SU-DHL-6 (cell line): ENCODE measurements around the gene SCEL.

Experiments used
- H2AFZ ChIP-seq: fragments of 200-600 bp; sonication (generic); 2 replicates; pipeline ENCODE4 v1.6.1; 2014; ENCODE audit warnings: low read depth, mild to moderate bottlenecking, moderate library complexity, mixed read lengths, antibody characterized with exemption, low read length; ENCODE audit not compliant: severe bottlenecking
- H3F3A ChIP-seq: fragments of 200-600 bp; shearing (Covaris generic); 2 replicates; pipeline ENCODE4 v1.6.0; 2016; ENCODE audit warnings: antibody characterized with exemption, mild to moderate bottlenecking; ENCODE audit not compliant: insufficient read depth
- H3K27ac ChIP-seq: fragments of 200-600 bp; sonication (generic); 2 replicates; pipeline ENCODE4 v1.5.1; 2016; ENCODE audit warnings: low read depth, mild to moderate bottlenecking, low read length, moderate library complexity, mixed read lengths
- H3K27me3 ChIP-seq: fragments of 200-600 bp; sonication (generic), shearing (Covaris generic); 2 replicates; pipeline ENCODE4 v1.6.0; 2014; ENCODE audit warnings: mild to moderate bottlenecking, low read length
- H3K36me3 ChIP-seq: fragments of 200-600 bp; sonication (generic); 2 replicates; pipeline ENCODE4 v1.6.1; 2014; ENCODE audit warnings: mild to moderate bottlenecking, low read length, mixed read lengths
- H3K4me2 ChIP-seq: fragments of 300-600, 200-600 bp; shearing (Covaris generic), sonication (generic); 2 replicates; pipeline ENCODE4 v1.6.0; 2014; ENCODE audit warnings: low read length, low read depth, mild to moderate bottlenecking; ENCODE audit not compliant: poor library complexity, severe bottlenecking
- H3K4me3 ChIP-seq: fragments of 200-600 bp; sonication (generic); 2 replicates; pipeline ENCODE4 v1.5.1; 2014; ENCODE audit warnings: antibody characterized with exemption, low read length, mild to moderate bottlenecking, mixed read lengths; ENCODE audit not compliant: insufficient read depth, poor library complexity, severe bottlenecking
- H3K79me2 ChIP-seq: fragments of 200-600 bp; sonication (generic); 2 replicates; pipeline ENCODE4 v1.6.1; 2014; ENCODE audit warnings: mild to moderate bottlenecking, low read length, moderate library complexity; ENCODE audit not compliant: insufficient read depth
- H3K9ac ChIP-seq: fragments of 200-600 bp; sonication (generic); 2 replicates; pipeline ENCODE4 v1.7.0; 2014; ENCODE audit warnings: mild to moderate bottlenecking, low read length
- H3K9me2 ChIP-seq: fragments of 200-600 bp; sonication (generic); replicated peaks from 2 replicates; pipeline ENCODE4 v1.6.1; 2014; ENCODE audit warnings: low read length; ENCODE audit not compliant: insufficient read depth
- H3K9me3 ChIP-seq: fragments of 200-600 bp; sonication (generic); 2 replicates; pipeline ENCODE4 v1.6.1; 2014; ENCODE audit warnings: low read length, mixed read lengths; ENCODE audit not compliant: insufficient read depth
- H4K20me1 ChIP-seq: fragments of 200-600 bp; sonication (generic); 2 replicates; pipeline ENCODE4 v1.6.1; 2014; ENCODE audit warnings: low read depth, mild to moderate bottlenecking, antibody characterized with exemption, low read length, moderate library complexity, mixed read lengths
- EZH2phosphoT487 ChIP-seq: fragments of 200-600 bp; sonication (generic), shearing (Covaris generic); conservative IDR thresholded peaks from 2 replicates; pipeline ENCODE4 v1.6.1; 2018; ENCODE audit warnings: mild to moderate bottlenecking, antibody characterized with exemption, low read length, moderate library complexity, mixed read lengths
- TF ChIP-seq, protein P1 (sequence below): fragments of 200-600 bp; sonication (generic); IDR thresholded peaks from one replicate; pipeline ENCODE4 v1.5.1; 2017; ENCODE audit warnings: antibody characterized with exemption, mild to moderate bottlenecking, low read length, moderate library complexity; ENCODE audit not compliant: insufficient read depth, poor library complexity, severe bottlenecking

Gene SCEL

DNA sequence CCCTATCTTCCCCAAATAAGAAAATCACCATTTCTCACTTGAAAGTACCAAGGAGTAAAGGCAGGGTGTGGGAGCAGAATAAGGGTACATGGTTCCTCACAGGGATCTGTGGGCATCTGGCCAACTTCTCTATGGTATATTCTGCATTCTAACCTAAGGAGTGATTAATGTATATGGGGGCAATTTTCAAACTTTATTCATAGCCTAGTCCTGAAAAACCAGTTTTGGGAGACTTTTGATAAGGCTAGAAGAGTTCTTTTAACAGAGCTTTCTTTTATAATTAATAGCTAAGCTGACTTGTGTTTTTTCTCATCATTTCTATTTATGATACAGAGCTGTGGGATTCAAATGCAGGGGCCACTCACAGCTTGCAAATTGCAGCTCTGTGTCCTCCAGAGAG, 852 bp downstream of the SCEL start:
- no peaks in the 10 kb centered on the region for H3K79me2 ChIP-seq
- H3K27me3 ChIP-seq = no peaks in the 10 kb centered on the region
- H3K9ac ChIP-seq = no peak overlapping the region
- H3K27ac ChIP-seq = no peak overlapping the region
- H4K20me1 ChIP-seq = no peaks in the 10 kb centered on the region
- H3K9me3 ChIP-seq = no peaks in the 10 kb centered on the region
- no peaks in the 10 kb centered on the region for H3F3A ChIP-seq
- no peak overlapping the region for H3K4me2 ChIP-seq
- no peaks in the 10 kb centered on the region for H3K36me3 ChIP-seq
- no peak overlapping the region for H3K4me3 ChIP-seq
- TF ChIP-seq, protein P1, sequence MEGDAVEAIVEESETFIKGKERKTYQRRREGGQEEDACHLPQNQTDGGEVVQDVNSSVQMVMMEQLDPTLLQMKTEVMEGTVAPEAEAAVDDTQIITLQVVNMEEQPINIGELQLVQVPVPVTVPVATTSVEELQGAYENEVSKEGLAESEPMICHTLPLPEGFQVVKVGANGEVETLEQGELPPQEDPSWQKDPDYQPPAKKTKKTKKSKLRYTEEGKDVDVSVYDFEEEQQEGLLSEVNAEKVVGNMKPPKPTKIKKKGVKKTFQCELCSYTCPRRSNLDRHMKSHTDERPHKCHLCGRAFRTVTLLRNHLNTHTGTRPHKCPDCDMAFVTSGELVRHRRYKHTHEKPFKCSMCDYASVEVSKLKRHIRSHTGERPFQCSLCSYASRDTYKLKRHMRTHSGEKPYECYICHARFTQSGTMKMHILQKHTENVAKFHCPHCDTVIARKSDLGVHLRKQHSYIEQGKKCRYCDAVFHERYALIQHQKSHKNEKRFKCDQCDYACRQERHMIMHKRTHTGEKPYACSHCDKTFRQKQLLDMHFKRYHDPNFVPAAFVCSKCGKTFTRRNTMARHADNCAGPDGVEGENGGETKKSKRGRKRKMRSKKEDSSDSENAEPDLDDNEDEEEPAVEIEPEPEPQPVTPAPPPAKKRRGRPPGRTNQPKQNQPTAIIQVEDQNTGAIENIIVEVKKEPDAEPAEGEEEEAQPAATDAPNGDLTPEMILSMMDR = no peak
- TF ChIP-seq EZH2phosphoT487 = no peak
- no peak overlapping the region for H2AFZ ChIP-seq
- no peaks in the 10 kb centered on the region for H3K9me2 ChIP-seq

DNA sequence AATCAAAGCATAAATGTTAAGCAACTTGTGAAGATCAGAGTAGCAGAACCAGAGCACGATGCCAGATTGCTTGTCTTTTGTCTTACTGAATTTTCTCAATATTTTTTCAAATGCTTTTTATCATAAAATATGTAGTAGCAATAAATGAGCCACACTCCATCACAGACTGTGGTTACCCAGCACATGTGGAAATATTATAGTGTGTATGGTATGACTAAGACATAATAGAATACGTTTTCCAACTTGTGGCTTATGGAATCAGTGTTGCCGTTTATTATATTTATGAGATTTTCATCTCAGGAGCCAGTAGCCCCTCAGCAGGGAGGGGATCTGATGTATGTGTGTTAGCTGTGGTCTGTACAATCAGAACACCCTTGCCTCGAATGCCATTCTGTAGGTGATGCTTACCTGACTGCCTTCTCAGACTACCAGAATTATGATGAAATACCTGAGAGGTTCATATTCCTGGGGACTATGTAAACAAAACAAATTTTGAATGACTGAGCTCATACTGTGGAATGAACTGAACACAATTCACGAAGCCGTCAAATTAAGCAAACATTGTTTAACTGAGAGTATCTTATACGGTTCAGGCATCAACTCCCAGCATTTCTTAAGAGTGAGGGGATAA, 1.9 kb downstream of the SCEL start:
- H3K9ac ChIP-seq = no peak overlapping the region
- no peaks in the 10 kb centered on the region for H4K20me1 ChIP-seq
- H3K27ac ChIP-seq = no peak overlapping the region
- no peaks in the 10 kb centered on the region for H3K9me3 ChIP-seq
- H3K9me2 ChIP-seq = no peaks in the 10 kb centered on the region
- no peaks in the 10 kb centered on the region for H3F3A ChIP-seq
- no peaks in the 10 kb centered on the region for H3K27me3 ChIP-seq
- no peaks in the 10 kb centered on the region for H3K79me2 ChIP-seq
- no peak overlapping the region for H3K4me2 ChIP-seq
- H3K36me3 ChIP-seq = no peaks in the 10 kb centered on the region
- TF ChIP-seq, protein P1 = no peak
- TF ChIP-seq EZH2phosphoT487 = no peak
- H2AFZ ChIP-seq = no peak overlapping the region
- H3K4me3 ChIP-seq = no peak overlapping the region

DNA sequence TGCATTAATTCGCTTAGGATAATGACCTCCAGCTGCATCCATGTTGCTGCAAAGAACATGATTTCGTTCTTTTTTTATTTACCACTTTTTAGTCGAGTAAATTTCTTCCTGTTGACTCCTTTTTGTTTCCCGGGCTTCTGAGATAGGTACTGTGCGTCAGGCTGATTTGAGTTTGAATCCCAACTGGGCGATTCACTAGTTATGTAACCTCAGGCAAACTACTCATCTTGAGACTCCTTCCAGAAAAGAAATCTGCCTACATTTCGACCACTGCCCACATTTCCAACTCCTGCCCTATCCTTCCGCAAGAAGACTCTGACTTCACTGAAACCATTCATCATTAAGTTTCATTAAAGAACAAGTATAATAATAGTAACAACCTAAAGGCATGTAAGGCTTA, 8.2 kb downstream of the SCEL start:
- no peaks in the 10 kb centered on the region for H3K9me2 ChIP-seq
- no peaks in the 10 kb centered on the region for H3K79me2 ChIP-seq
- H3K4me2 ChIP-seq = no peak overlapping the region
- no peak overlapping the region for H2AFZ ChIP-seq
- H3K27ac ChIP-seq = no peak overlapping the region
- no peak overlapping the region for H3K9ac ChIP-seq
- no peak overlapping the region for H3K4me3 ChIP-seq
- no peaks in the 10 kb centered on the region for H3K36me3 ChIP-seq
- H4K20me1 ChIP-seq = no peaks in the 10 kb centered on the region
- no peaks in the 10 kb centered on the region for H3F3A ChIP-seq
- H3K9me3 ChIP-seq = no peaks in the 10 kb centered on the region
- no peak for TF ChIP-seq EZH2phosphoT487
- TF ChIP-seq, protein P1 = no peak
- H3K27me3 ChIP-seq = no peaks in the 10 kb centered on the region
